Epithelial cell of esophagus (primary cell): ENCODE results near the gene CREB5.

Source experiments
- DNase-seq: peaks from one replicate; pipeline ENCODE4 v3.0.0; 2010; ENCODE audit warnings: low read depth
- H3K4me3 ChIP-seq: 2 replicates; pipeline ENCODE4 v1.5.1; 2011; ENCODE audit warnings: mild to moderate bottlenecking, low read length, control low read depth
- CTCF ChIP-seq: IDR thresholded peaks from 2 replicates; pipeline ENCODE4 v1.5.1; 2011; ENCODE audit warnings: low read depth, mild to moderate bottlenecking, low read length, control low read depth, inconsistent platforms; ENCODE audit not compliant: insufficient read depth; ENCODE audit errors: missing control alignments

Gene CREB5

GRCh38 chr7:28505014-28505413 is 92.7 kb downstream of the CREB5 start:
- H3K4me3 ChIP-seq, result no peak overlapping the region
- TF ChIP-seq CTCF, result no peak
- no peak for DNase-seq

GRCh38 chr7:28505867-28506266 is 93.5 kb downstream of the CREB5 start:
- no peak for DNase-seq
- TF ChIP-seq CTCF, result no peak
- H3K4me3 ChIP-seq, result no peak overlapping the region

- H3K4me3 ChIP-seq, result no peak overlapping the region
- TF ChIP-seq CTCF, result no peak
- no peak for DNase-seq
These were observed 95.4 kb downstream of the CREB5 start for GRCh38 chr7:28507525-28508282.

- TF ChIP-seq CTCF, result no peak
- no peak for DNase-seq
- H3K4me3 ChIP-seq, result no peak overlapping the region
These were observed 97.1 kb downstream of the CREB5 start for GRCh38 chr7:28509251-28510025.

- H3K4me3 ChIP-seq, result no peak overlapping the region
- DNase-seq, result no peak
- no peak for TF ChIP-seq CTCF
These were observed 97.7 kb downstream of the CREB5 start for GRCh38 chr7:28510026-28510369.

- no peak for DNase-seq
- no peak for TF ChIP-seq CTCF
- no peak overlapping the region for H3K4me3 ChIP-seq
These were observed 100.5 kb downstream of the CREB5 start for GRCh38 chr7:28512668-28513440.
